Thyroid gland (tissue), 4 donors: ENCODE measurements around the gene BACH2.

Experiments
- POLR2A ChIP-seq, 2 donors: fragments of 450-650 bp; IDR thresholded peaks; one replicate each; pipeline ENCODE4 v1.6.1; 2017; ENCODE audit warnings: antibody characterized with exemption in 2 of 2, mild to moderate bottlenecking in 2 of 2, moderate library complexity in 1 of 2
- TF ChIP-seq, protein P1 (sequence below), 6 experiments: fragments of 200-600 bp in 3 of 6; fragments of 450-650 bp in 3 of 6; sonication (generic) in 3 of 6; IDR thresholded peaks; one replicate each; pipeline ENCODE4 v1.5.1; 2016 to 2019; ENCODE audit warnings: antibody characterized with exemption in 6 of 6, mild to moderate bottlenecking in 2 of 6, inconsistent platforms in 1 of 6, moderate library complexity in 1 of 6

DNA sequence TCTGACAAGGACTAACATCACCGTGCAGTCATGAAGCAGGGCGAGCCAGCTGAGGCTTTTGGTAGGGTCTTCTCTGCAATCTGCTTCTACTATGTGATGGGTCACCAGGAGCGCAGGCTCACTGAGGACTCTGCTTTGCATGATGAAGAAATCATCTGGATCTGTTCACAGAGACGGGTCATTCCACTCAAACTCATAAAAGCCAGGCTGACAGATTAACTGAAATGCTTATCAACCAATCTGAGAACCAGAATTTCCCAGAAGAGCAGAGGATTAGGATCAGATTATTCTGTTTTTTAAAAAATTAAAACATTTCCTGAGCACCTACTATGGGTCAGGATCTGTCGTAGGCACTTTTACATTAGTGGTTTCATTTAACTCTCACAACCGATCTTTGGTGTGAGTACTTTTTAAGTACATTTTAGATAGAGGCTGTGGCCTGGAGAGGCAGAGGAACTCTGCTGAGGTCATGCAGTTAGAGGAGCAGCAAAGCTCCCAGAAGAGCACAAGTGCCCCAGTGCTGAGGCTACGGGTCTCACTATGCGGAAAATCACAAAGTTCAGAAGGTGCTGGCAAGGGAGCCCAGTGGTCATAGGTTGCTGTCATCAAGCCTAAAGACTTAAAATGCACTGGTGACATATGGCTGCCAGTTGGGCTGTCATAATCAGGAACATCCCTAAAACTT is 109.1 kb downstream of the BACH2 start:
- TF ChIP-seq, protein P1, sequence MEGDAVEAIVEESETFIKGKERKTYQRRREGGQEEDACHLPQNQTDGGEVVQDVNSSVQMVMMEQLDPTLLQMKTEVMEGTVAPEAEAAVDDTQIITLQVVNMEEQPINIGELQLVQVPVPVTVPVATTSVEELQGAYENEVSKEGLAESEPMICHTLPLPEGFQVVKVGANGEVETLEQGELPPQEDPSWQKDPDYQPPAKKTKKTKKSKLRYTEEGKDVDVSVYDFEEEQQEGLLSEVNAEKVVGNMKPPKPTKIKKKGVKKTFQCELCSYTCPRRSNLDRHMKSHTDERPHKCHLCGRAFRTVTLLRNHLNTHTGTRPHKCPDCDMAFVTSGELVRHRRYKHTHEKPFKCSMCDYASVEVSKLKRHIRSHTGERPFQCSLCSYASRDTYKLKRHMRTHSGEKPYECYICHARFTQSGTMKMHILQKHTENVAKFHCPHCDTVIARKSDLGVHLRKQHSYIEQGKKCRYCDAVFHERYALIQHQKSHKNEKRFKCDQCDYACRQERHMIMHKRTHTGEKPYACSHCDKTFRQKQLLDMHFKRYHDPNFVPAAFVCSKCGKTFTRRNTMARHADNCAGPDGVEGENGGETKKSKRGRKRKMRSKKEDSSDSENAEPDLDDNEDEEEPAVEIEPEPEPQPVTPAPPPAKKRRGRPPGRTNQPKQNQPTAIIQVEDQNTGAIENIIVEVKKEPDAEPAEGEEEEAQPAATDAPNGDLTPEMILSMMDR (IDR thresholded peaks at IDR 0.05) = no peak
- TF ChIP-seq POLR2A (IDR thresholded peaks at IDR 0.05) = no peak
